LNCaP clone FGC (cell line): ENCODE data around the gene BTBD9.

Experiments
- DNase-seq: peaks from one replicate; pipeline ENCODE4 v3.0.0-alpha.2; 2011; ENCODE audit warnings: low read depth
- H3K4me3 ChIP-seq: 2 replicates; pipeline ENCODE4 v1.5.1; 2011; ENCODE audit warnings: mild to moderate bottlenecking, low read depth, low read length, control low read depth
- TF ChIP-seq, protein P1 (sequence below): IDR thresholded peaks from 2 replicates; pipeline ENCODE4 v1.5.1; 2012; ENCODE audit warnings: mild to moderate bottlenecking; ENCODE audit not compliant: control insufficient read depth, insufficient read depth; ENCODE audit errors: extremely low read depth

The BTBD9 gene

DNA sequence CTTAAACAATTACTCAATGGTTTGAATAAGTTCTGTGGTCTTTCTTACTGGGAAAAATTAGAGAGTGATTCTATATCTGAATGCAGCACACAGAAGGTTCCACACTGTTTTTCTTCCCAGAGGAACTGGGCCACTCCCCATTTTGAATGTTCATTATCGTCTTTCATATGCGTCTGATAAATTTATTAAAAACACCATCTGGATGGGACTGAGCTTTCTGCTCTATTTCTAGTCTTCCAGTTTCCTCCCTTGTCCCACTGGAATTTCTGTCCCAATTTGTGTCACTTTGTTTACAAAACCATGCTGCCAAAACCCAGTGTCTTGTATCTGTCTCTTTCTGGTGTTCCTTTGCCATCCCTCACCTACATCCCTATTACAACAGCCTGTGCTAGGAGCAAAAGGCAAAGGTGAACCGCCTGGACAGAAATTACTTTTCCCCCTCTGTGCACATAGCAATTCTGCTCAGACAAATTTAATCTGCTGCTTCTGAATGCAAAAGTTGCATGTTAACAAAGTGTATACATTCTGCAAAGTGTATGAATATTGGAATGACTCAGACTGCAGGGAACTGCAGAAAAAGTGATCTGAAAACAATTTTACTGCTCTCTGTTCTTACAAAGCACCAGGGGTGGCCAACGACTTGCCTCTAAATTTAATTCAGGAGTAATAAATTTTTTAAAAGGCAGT, 333.6 kb downstream of the BTBD9 start:
- no peak for DNase-seq
- TF ChIP-seq, protein P1, sequence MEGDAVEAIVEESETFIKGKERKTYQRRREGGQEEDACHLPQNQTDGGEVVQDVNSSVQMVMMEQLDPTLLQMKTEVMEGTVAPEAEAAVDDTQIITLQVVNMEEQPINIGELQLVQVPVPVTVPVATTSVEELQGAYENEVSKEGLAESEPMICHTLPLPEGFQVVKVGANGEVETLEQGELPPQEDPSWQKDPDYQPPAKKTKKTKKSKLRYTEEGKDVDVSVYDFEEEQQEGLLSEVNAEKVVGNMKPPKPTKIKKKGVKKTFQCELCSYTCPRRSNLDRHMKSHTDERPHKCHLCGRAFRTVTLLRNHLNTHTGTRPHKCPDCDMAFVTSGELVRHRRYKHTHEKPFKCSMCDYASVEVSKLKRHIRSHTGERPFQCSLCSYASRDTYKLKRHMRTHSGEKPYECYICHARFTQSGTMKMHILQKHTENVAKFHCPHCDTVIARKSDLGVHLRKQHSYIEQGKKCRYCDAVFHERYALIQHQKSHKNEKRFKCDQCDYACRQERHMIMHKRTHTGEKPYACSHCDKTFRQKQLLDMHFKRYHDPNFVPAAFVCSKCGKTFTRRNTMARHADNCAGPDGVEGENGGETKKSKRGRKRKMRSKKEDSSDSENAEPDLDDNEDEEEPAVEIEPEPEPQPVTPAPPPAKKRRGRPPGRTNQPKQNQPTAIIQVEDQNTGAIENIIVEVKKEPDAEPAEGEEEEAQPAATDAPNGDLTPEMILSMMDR, result no peak
- H3K4me3 ChIP-seq, result no peak overlapping the region

DNA sequence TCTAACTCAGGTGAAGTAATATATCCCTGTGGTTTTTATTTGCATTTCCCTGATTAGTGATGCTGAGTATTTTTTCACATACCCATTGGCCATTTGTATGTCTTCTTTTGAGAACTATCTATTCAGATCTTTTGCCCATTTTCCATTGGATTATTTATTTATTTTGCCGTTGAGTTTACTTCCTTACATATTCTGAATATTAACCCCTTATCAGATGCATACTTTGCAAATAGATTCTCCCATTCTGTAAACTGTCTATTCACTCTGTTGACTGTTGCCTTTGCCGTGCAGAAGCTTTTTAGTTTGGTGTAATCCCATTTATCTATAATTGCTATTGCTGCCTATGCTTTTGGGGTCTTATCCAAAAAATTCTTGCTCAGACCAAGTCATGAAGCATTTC, 336.9 kb downstream of the BTBD9 start:
- DNase-seq, result no peak
- H3K4me3 ChIP-seq, result no peak overlapping the region
- TF ChIP-seq, protein P1, result no peak

DNA sequence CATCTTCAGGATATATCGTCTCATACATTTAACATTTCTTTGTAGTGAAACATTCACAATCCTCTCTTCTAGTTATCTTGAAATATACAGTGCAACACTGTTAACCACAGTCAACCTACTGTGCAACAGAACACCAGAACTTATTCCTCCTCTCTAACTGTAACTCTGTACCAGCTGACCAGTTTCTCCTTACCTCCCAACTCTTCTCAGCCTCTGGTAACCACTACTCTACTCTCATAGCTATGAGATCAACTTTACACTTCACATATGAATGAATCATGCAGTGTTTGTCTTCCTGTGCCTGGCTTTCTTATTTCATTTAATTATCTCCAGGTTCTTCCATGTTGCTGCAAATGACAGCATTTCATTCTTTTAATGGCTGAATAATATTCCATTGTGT, 337.6 kb downstream of the BTBD9 start:
- H3K4me3 ChIP-seq, result no peak overlapping the region
- no peak for DNase-seq
- TF ChIP-seq, protein P1, result no peak

DNA sequence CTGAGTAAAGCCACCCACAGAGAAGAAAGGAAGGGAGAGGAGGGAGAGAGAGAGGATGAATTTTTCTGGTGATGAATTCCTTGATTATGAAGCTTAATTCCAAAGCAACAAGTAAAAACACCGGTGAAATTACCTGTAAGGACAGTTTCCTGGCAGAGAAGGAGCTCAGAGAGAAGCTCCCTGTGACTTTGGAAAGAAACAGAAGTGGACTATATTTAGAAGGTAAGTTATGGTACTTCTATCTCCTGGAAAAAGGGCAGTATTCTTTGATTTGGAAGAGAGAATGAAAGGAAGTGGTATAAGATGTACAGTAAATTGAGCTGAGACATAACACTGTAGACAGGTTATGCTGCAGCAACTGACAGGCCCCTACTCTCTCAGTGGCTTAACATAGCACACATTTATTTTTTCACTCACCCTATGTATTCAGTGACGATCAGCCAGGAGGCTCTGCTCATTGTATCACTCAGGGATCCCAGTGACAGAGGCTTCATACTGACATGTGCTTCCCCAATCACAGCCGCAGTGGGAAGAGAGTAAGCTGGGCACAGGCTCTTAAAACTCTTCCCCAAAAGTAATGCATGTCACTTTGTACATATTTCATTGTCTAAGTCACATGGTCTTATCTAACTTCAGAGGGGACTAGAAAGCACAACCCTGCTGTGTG, 349.5 kb downstream of the BTBD9 start:
- no peak overlapping the region for H3K4me3 ChIP-seq
- no peak for DNase-seq
- TF ChIP-seq, protein P1, result no peak

DNA sequence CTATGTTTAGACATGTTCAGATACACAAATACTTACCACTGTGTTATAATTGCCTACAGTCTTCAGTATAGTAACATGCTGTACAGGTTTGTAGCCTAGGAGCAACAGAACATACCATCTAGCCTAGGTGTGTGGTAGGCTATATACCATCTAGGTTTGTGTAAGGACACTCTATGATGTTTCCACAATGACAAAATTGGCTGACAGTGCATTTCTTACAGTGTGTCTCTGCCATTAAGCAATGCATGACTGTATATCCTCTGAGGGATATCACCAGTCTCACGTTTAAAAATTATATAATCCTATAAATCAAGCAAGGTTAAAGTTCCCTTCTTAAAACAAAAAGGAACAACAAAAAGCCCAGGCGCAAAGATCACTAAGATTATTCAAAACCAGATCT, 352.2 kb downstream of the BTBD9 start:
- no peak for DNase-seq
- H3K4me3 ChIP-seq, result no peak overlapping the region
- TF ChIP-seq, protein P1, result no peak

DNA sequence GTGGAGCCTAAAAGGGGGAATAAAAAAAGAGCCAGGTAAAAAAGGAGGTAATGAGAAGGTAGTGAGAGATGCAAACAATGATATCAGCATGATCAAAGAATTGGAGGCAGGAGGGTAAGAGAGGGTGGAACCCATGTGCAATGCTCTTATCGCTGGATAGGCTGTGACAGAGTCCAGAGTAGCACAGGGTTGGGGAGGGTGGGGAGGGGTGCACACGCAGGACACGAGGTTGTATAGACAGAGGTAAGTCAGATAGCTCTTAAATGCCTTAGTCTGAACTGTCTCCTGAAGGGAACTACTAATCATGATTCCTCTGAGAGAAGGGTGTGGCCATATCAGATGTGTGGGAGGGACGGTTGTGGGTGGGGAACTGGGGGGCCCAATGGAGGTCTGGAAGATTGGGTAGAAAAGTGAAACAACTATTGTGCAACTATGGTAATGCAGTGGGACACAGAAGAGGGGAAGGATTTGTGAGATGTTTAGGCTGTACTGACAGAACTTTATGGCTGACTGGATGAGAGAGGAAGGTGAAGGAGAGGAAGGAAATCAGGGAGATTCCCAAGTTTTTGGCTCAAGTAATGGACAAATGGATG, 354.8 kb downstream of the BTBD9 start:
- TF ChIP-seq, protein P1, result no peak

More for the DNA sequence above, 354.8 kb downstream of the BTBD9 start:
- no peak for DNase-seq
- H3K4me3 ChIP-seq, result no peak overlapping the region
